Stomach smooth muscle (tissue), 2 donors: ENCODE results near the gene SLITRK6.
"Not testable (repeated sequence)": the region's sequence is repeated elsewhere in the genome, so short reads cannot be mapped to it uniquely, and the experiment has no call there.

Source experiments
- H3K27ac ChIP-seq: one replicate; pipeline ENCODE4 v1.7.0; 2013; ENCODE audit warnings: mild to moderate bottlenecking, low read length, inconsistent platforms
- H3K27me3 ChIP-seq, 2 donors: one replicate each; pipeline ENCODE4 v1.7.0; 2013; ENCODE audit warnings: low read length in 2 of 2; ENCODE audit not compliant: insufficient read depth in 2 of 2, control insufficient read depth in 1 of 2
- H3K36me3 ChIP-seq, 2 donors: one replicate each; pipeline ENCODE4 v1.7.0; 2013; ENCODE audit warnings: low read length in 2 of 2; ENCODE audit not compliant: control insufficient read depth in 2 of 2, insufficient read depth in 2 of 2
- H3K4me1 ChIP-seq: one replicate; pipeline ENCODE4 v1.7.0; 2013; ENCODE audit warnings: low read length; ENCODE audit not compliant: control insufficient read depth, insufficient read depth
- H3K4me3 ChIP-seq, 2 donors: one replicate each; pipeline ENCODE4 v1.7.0; 2013; ENCODE audit warnings: low read length in 2 of 2
- H3K9ac ChIP-seq, 2 donors: one replicate each; pipeline ENCODE4 v1.7.0; 2013; ENCODE audit warnings: low read length in 2 of 2, mild to moderate bottlenecking in 1 of 2
- H3K9me3 ChIP-seq, 2 donors: one replicate each; pipeline ENCODE4 v1.7.0; 2013; ENCODE audit warnings: low read length in 2 of 2; ENCODE audit not compliant: control insufficient read depth in 2 of 2
- donor health status: healthy.
- donor health status: Pancreatic carcinoma.

Gene SLITRK6

DNA sequence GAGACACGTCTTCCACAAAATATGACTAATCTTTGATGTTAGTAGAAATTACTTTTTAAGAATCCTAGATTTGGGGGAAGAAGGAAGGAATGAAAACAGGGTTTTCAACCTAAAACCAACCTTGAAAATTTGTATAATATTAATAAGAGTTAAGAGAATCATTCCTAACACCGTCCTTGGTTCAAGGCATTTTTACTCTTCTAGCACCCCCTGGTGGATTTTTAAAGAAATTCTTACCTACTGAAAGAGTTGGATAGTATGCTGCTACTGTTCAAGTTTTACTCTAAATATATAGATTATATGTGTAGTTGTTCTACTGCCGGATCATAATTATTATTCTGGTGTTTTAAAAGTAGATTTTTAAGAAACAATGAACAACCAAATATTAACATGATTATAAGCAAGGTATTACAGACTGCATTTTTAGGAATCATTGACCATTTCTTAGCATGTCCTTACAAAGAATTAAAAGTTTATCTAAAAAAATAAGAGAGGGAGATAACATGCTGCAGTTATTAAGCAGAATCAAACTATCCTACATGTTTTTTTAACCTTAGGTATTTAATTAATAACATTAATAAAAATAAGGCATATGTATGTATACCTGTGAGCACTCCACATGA lies 7.4 kb upstream of the SLITRK6 start:
- no peaks in the 10 kb centered on the region for H3K36me3 ChIP-seq
- H3K27me3 ChIP-seq = no peaks in the 10 kb centered on the region
- no peak overlapping the region for H3K27ac ChIP-seq
- no peaks in the 10 kb centered on the region for H3K9me3 ChIP-seq
- H3K4me3 ChIP-seq = peak overlapping the region in 1 of 2 donors; percentile 46
- no peaks in the 10 kb centered on the region for H3K4me1 ChIP-seq
- H3K9ac ChIP-seq = no peak overlapping the region

DNA sequence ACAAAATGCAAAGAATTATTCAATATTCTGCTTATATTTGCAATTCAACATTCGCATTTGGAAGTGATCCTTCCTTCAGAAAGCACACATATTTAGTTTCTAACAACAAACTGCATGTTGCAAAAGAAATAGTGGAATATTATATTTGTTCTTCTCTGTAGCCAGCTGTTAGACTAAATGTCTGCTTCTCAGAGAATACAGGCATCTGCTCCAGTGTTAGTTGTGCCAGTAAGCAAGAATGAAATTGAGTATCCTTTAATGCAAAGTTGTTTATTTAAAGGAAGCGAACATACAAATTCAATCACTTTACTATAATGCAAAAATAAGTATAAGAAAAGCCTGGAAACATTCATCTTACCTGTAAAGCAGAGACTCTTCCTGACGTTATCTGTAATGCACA lies 663 bp downstream of the SLITRK6 start:
- no peaks in the 10 kb centered on the region for H3K27me3 ChIP-seq
- peaks cover 0 to 5% of the 10 kb centered on the region in 2 donors for H3K36me3 ChIP-seq
- peak overlapping the region; percentile 59 to 80 for H3K4me3 ChIP-seq
- H3K27ac ChIP-seq = no peak overlapping the region
- no peaks in the 10 kb centered on the region for H3K4me1 ChIP-seq
- no peaks in the 10 kb centered on the region for H3K9me3 ChIP-seq
- H3K9ac ChIP-seq = peak overlapping the region in 1 of 2 donors; percentile 31

- peak overlapping the region; percentile 57 to 59 for H3K4me3 ChIP-seq
- H3K27me3 ChIP-seq = no peaks in the 10 kb centered on the region
- no peaks in the 10 kb centered on the region for H3K9me3 ChIP-seq
- no peaks in the 10 kb centered on the region for H3K4me1 ChIP-seq
- no peak overlapping the region for H3K27ac ChIP-seq
- H3K36me3 ChIP-seq = peaks cover 0 to 5% of the 10 kb centered on the region in 2 donors
- peak overlapping the region in 1 of 2 donors; percentile 74 for H3K9ac ChIP-seq
Measured at GRCh38 chr13:85797311-85797710, 1.9 kb downstream of the SLITRK6 start.

DNA sequence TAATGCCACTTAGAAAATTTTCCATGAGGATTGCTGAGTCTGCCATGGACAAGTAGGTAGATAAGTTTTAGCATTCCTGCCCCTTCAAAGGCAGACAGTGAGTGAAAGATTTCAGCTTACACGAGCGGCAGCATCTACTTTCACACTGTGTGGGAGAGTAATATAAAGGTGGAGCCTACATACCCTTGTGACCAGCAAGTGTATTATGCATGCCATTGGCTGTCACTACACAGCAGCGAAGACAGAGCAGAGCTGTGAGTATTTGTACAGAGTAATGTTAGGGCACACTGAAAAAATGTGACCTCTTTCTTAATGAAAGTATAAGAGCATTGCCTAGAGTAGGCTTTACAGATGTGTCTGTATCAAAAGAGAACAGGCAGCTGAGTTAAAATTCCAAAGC lies 14.0 kb downstream of the SLITRK6 start:
- H3K4me1 ChIP-seq = no peaks in the 10 kb centered on the region
- H3K4me3 ChIP-seq = no peak overlapping the region
- H3K27me3 ChIP-seq = no peaks in the 10 kb centered on the region
- H3K9me3 ChIP-seq = no peaks in the 10 kb centered on the region
- H3K27ac ChIP-seq = no peak overlapping the region
- H3K36me3 ChIP-seq = no peaks in the 10 kb centered on the region
- no peak overlapping the region for H3K9ac ChIP-seq

DNA sequence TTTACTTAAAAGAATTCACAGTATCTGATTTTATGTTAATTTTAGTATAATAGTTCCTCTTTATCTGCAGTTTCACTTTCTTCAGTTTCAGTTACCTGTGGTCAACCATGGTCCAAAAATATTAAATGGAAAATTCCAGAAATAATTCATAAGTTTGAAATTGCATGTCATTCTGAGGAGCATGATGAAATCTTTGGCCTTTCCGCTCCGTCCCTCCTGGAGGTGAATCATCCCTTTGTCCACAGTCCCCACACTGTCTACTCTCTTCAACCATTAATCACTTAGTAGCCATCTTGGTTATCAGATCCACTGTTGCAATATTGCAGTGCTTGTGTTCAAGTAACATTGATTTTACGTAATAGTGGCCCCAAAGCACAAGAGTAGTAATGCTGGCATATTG lies 26.9 kb downstream of the SLITRK6 start:
- Histone ChIP-seq H3K36me3 (no peaks in the 10 kb centered on the region), H3K9me3 (no peaks in the 10 kb centered on the region), H3K27ac (no peak overlapping the region), H3K9ac (no peak overlapping the region), H3K4me1 (no peaks in the 10 kb centered on the region), H3K4me3 (no peak overlapping the region), H3K27me3 (no peaks in the 10 kb centered on the region)

DNA sequence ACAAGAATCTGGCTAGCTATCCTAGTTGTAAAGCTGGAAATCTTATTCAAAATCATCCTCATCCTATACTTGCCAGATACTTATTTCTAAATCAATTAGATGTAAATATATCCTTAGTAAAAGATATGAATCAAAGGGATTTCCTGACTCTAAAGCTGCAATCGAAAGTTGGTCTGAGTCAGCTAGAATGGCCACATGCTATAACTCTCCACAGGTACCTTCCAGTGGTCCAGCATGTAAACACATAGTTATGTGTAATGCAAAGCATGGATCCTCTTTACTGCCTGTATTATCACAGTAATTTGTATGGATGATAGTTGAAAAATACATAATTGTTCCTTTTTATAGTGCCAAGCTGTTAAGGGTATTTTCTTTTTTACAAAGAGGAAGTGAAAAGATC lies 27.4 kb downstream of the SLITRK6 start:
- Histone ChIP-seq H3K4me3 (no peak overlapping the region), H3K27ac (no peak overlapping the region), H3K9ac (no peak overlapping the region), H3K36me3 (no peaks in the 10 kb centered on the region), H3K4me1 (no peaks in the 10 kb centered on the region), H3K27me3 (no peaks in the 10 kb centered on the region), H3K9me3 (no peaks in the 10 kb centered on the region)

DNA sequence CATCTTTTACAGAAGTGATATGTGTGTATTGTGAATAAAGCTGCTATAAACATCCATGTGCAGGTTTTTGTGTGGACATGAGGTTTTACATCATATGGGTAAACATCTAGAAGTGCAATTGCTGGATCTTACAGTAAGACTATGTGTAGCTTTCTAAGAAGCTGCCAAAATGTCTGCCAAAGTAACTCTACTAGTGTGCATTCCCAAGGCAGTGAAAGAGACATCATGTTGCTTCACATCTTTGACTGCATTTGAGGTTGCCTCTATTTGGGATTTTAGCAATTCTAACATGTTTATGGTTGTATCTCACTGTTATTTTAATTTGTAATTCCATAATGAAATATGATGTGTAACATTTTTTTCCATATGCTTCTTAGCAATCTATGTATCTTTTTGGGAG lies 30.3 kb downstream of the SLITRK6 start:
- Histone ChIP-seq H3K36me3 (no peaks in the 10 kb centered on the region), H3K4me1 (no peaks in the 10 kb centered on the region), H3K27ac (no peak overlapping the region), H3K4me3 (no peak overlapping the region), H3K9ac (no peak overlapping the region), H3K9me3 (no peaks in the 10 kb centered on the region), H3K27me3 (no peaks in the 10 kb centered on the region)

GRCh38 chr13:85755123-85755522 lies 44.1 kb downstream of the SLITRK6 start:
- Histone ChIP-seq H3K36me3 (no peaks in the 10 kb centered on the region), H3K27me3 (no peaks in the 10 kb centered on the region), H3K9ac (no peak overlapping the region), H3K9me3 (no peaks in the 10 kb centered on the region), H3K4me3 (no peak overlapping the region), H3K27ac (no peak overlapping the region), H3K4me1 (no peaks in the 10 kb centered on the region)

- not testable (repeated sequence) for H3K36me3 ChIP-seq, H3K9me3 ChIP-seq, H3K4me1 ChIP-seq, H3K27me3 ChIP-seq, H3K4me3 ChIP-seq, H3K27ac ChIP-seq, H3K9ac ChIP-seq
Measured at GRCh38 chr13:85743201-85743770, 55.9 kb downstream of the SLITRK6 start.
